Measurements from ENCODE around the gene ZNF512B.
"Not testable (repeated sequence)": the region's sequence is repeated elsewhere in the genome, so short reads cannot be mapped to it uniquely, and the experiment has no call there.

The ZNF512B gene

GRCh38 chr20:63972312-63973159, 2.8 kb upstream of the ZNF512B start:
- Histone ChIP-seq H3K9me3 (ENCODE audit: insufficient read depth, low read depth, low read length) (no peaks in the 10 kb centered on the region), H3K36me3 (ENCODE audit: insufficient read depth, low read length) (no peaks in the 10 kb centered on the region), H3K9me2 (replicated peaks; ENCODE audit: low read depth, low read length) (no peaks in the 10 kb centered on the region), H3F3A (ENCODE audit: low read depth) (no peaks in the 10 kb centered on the region), H3K4me3 (ENCODE audit: low read length, poor library complexity, severe bottlenecking) (no peak overlapping the region), H3K4me1 (ENCODE audit: insufficient read depth, low read length, poor library complexity, severe bottlenecking) (peaks cover 28% of the 10 kb centered on the region), H3K79me2 (ENCODE audit: insufficient read depth, low read length) (peaks cover 11% of the 10 kb centered on the region; the same call in 1 of the 2 replicates), H2AFZ (ENCODE audit: low read length) (no peak overlapping the region), H3K9ac (ENCODE audit: low read depth, low read length, poor library complexity, severe bottlenecking) (no peak overlapping the region), H3K4me2 (ENCODE audit: low read depth, low read length, poor library complexity, severe bottlenecking) (no peak overlapping the region), H4K20me1 (ENCODE audit: insufficient read depth, low read length, poor library complexity, severe bottlenecking) (no peaks in the 10 kb centered on the region), H3K27me3 (ENCODE audit: insufficient read depth, low read length, poor library complexity, severe bottlenecking) (no peaks in the 10 kb centered on the region)
- TF ChIP-seq CTCF (conservative IDR thresholded peaks at IDR 0.05; ENCODE audit: low read length), result no peak
- TF ChIP-seq EZH2phosphoT487 (IDR thresholded peaks at IDR 0.05; ENCODE audit: borderline replicate concordance), result no peak

GRCh38 chr20:63971960-63972311, 2.2 kb upstream of the ZNF512B start:
- H3K36me3 ChIP-seq (ENCODE audit: insufficient read depth, low read length); H2AFZ ChIP-seq (ENCODE audit: low read length); H4K20me1 ChIP-seq (ENCODE audit: insufficient read depth, low read length, poor library complexity, severe bottlenecking); H3K9me2 ChIP-seq (replicated peaks; ENCODE audit: low read depth, low read length); H3F3A ChIP-seq (ENCODE audit: low read depth); H3K9ac ChIP-seq (ENCODE audit: low read depth, low read length, poor library complexity, severe bottlenecking); H3K4me3 ChIP-seq (ENCODE audit: low read length, poor library complexity, severe bottlenecking); H3K4me2 ChIP-seq (ENCODE audit: low read depth, low read length, poor library complexity, severe bottlenecking); H3K9me3 ChIP-seq (ENCODE audit: insufficient read depth, low read depth, low read length); H3K27me3 ChIP-seq (ENCODE audit: insufficient read depth, low read length, poor library complexity, severe bottlenecking): not testable (repeated sequence)
- Histone ChIP-seq H3K79me2 (ENCODE audit: insufficient read depth, low read length) (peaks cover 11% of the 10 kb centered on the region; the same call in 1 of the 2 replicates), H3K4me1 (ENCODE audit: insufficient read depth, low read length, poor library complexity, severe bottlenecking) (peaks cover 23% of the 10 kb centered on the region)

- Histone ChIP-seq H3K4me2 (ENCODE audit: low read depth, low read length, poor library complexity, severe bottlenecking) (no peak overlapping the region), H4K20me1 (ENCODE audit: insufficient read depth, low read length, poor library complexity, severe bottlenecking) (no peaks in the 10 kb centered on the region), H3K4me1 (ENCODE audit: insufficient read depth, low read length, poor library complexity, severe bottlenecking) (peaks cover 20% of the 10 kb centered on the region), H3K9me3 (ENCODE audit: insufficient read depth, low read depth, low read length) (no peaks in the 10 kb centered on the region), H3K36me3 (ENCODE audit: insufficient read depth, low read length) (no peaks in the 10 kb centered on the region), H3K9ac (ENCODE audit: low read depth, low read length, poor library complexity, severe bottlenecking) (no peak overlapping the region), H3F3A (ENCODE audit: low read depth) (no peaks in the 10 kb centered on the region), H3K79me2 (ENCODE audit: insufficient read depth, low read length) (peaks cover 11% of the 10 kb centered on the region; the same call in 1 of the 2 replicates), H2AFZ (ENCODE audit: low read length) (no peak overlapping the region), H3K9me2 (replicated peaks; ENCODE audit: low read depth, low read length) (no peaks in the 10 kb centered on the region), H3K27me3 (ENCODE audit: insufficient read depth, low read length, poor library complexity, severe bottlenecking) (no peaks in the 10 kb centered on the region), H3K4me3 (ENCODE audit: low read length, poor library complexity, severe bottlenecking) (no peak overlapping the region)
- TF ChIP-seq EZH2phosphoT487 (IDR thresholded peaks at IDR 0.05; ENCODE audit: borderline replicate concordance), result no peak
- TF ChIP-seq CTCF (conservative IDR thresholded peaks at IDR 0.05; ENCODE audit: low read length), result no peak
These were observed 1.1 kb upstream of the ZNF512B start for GRCh38 chr20:63970714-63971431.

All from Loucy (cell line).